HG03521 (cell line): ENCODE data around the gene S100A7.

ENCODE experiments used
- ATAC-seq: cut with Tn5 transposase; IDR thresholded peaks from one replicate; pipeline ENCODE4 v1.9.1; 2021; ENCODE audit warnings: mild to moderate bottlenecking, moderate library complexity; ENCODE audit not compliant: unreplicated experiment

Gene S100A7

DNA sequence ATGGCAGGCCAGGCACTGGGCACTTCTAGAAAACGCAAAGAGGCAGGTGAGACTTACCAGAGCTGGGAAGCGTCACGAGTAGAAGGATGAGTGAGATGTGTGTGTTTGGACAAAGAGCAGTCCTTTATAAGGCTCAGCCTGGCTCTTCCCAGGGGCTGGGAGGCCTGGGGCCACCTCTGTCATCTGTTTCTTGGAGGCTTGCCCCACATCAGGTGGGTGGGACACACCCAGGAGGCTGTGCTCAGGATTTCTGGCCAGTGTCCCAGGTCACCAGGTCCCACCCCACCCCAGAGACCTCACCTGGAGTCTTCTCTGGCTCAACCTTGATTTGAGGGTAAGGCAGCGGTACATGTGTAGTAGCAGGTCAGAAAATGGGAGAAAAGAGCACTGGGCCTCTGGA, at the start of gene S100A7:
Gene S100A7, minus strand, starts transcription at position 101 of the 400 bp plus-strand sequence. CDS start 1,638 bp downstream, outside the sequence.
- no peak for ATAC-seq

GRCh38 chr1:153509729-153510354, 49.4 kb upstream of the S100A7 start:
- ATAC-seq = no peak

DNA sequence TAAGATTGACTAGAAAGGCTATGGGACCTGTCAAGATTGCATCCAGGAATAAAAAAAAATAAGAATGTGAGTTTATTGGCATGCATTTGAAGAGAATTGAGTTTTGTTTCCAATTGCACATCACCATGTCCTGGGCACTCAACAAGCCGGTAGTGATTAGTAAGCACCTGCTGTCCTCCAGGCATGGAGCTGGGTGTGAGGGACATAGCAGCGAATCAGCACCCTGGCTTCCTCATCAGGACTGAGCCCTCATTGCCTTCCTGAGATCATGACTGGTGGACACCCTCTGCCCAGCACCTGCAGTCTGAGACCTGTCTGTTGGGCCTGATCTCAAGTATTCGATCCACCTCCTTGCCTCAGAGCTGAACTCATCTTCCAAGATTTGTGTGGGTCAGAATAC, 48.6 kb upstream of the S100A7 start:
- ATAC-seq = no peak

- ATAC-seq = no peak
Measured at GRCh38 chr1:153507926-153508583, 47.6 kb upstream of the S100A7 start.

DNA sequence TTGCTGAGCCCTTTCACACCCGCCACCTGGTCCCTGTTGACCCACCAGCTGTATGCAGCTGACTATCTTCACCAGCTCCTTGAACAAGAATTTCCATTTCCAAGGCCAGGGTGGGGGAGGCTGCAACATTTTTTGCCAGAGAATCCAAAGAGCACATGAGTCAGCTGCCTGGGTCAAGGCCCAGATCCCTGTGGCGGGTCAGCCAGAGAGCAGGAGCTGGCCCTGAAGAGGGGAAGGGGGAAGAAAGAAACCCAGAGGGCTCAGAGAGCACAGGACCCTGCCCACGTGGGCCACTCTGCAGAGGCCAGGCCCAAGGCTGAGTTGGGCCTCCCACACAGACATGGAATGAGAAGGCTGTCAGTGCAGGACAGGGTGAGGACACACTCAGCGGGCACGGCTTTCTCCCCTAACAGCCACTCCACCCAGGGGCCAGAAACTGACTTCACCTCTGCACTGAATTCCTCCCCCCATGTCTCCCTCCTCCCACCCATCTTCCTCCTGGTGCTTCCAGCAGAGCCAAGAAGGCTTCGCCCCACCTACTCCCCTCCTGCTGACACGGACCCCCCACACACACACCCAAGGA, 46.5 kb upstream of the S100A7 start:
- no peak for ATAC-seq

DNA sequence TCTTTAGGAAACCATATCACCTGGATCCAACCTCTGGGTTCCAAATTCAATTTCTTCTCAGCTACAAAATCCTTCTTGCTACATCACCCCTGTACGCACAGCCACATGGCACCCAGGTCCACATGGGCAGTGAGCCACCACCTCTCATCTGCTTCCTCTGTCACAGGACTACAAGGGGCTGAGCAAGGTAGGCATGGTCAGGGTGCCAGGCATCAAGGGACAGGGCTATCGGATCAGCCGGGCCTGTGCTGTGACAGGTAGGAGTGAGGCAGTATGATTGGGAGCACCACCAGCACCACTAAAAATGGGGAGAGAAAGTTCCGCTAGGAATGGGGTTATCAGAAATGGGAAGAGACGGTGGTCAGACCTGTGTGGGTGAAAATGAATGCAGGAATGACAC, 45.9 kb upstream of the S100A7 start:
- ATAC-seq = no peak

GRCh38 chr1:153505576-153505975, 45.1 kb upstream of the S100A7 start:
- ATAC-seq = no peak

DNA sequence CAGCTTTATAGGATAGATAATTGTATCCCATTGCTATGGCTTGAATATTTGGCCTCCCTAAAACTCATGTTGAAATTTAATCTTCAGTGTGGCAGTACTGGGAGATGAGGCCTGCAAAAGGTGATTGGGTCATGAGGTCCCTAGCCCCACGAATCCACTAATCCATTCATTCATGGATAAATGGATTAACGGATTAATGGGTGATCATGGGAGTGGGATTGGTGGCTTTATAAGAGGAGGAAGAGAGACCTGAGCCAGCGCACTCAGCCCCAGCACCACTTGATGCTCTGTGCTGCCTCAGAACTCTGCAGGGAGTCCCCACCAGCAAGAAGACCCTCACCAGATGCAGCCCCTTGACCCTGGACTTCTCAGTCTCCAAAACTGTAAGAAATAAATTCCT, 43.3 kb upstream of the S100A7 start:
- no peak for ATAC-seq

DNA sequence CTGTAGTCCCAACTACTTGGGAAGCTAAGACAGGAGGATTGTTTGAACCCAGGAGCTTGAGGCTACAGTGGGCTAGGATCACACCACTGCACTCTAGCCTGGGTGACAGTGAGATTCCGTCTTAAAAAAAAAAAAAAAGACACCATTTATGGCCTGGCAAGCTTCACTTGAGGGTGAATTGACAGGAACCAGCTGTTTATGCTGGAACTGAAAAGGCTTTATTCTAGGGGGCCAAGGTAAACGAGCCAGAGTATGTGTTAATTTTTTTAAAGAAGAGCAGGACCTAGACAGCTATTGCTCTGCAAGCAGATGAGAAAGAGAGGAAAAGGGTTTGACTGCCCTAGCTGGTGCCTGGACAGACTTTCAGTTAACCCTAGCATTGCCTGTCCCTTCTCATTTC, 38.3 kb upstream of the S100A7 start:
- no peak for ATAC-seq

GRCh38 chr1:153495536-153495935, 35.1 kb upstream of the S100A7 start:
- ATAC-seq = no peak

DNA sequence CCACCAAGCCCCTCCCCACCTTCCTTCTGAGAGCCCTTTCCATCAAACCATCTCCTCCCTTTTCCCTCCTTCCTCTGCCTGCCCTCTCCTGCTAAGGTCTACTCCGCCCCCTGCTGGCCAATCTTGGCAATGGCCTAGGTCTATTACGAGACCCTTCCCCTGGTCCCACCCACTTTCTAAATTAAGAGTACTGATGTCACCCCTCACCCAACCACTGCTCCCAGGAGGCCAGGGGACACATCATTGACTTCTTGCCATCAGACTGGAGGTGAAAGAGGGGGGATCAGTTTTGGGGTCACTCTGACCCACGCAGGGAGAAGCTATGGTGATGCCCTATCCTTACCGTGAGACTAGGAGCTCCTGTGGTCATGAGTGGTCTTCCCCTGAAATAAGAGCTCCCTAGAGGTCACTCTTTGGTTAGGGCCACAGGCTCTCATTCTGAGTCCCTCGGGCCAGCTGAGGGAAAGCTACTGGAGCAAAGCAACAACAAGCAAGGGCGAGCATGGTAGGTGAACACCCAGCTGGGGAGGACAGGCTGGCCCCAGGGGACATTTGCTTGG, 34.6 kb upstream of the S100A7 start:
- no peak for ATAC-seq

DNA sequence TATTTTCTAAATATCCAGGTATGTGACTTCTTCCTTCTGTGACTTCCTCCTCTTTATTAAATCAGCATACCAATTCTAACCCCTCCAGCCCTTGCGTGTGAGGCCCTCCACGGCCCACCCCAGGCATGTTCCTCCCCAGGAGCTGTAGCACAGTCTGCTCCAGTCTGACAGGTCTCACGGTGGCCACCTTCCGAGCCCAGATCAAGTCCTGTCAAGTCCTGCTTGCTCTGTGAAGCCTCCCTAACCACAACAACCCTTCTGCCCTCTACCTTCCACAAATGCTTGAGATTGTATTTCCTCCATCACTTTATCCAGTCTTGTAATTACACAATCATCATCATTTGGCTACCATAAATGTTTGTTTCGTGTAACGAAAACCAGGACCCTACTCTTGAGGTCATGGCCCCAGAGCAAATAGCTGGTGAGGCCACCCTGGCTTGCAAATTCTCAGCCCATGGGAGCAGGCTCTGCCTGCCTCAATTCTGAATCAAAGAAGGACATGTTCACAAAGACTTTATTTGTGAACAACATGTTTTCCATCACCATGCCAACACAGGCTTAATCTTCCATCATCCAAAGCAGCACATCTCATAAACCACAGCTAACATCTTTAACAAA, 33.0 kb upstream of the S100A7 start:
- no peak for ATAC-seq

- ATAC-seq = no peak
Measured at GRCh38 chr1:153490272-153491051, 30.0 kb upstream of the S100A7 start.

GRCh38 chr1:153488731-153489130, 28.3 kb upstream of the S100A7 start:
- ATAC-seq = no peak

GRCh38 chr1:153487707-153488106, 27.3 kb upstream of the S100A7 start:
- ATAC-seq = no peak

DNA sequence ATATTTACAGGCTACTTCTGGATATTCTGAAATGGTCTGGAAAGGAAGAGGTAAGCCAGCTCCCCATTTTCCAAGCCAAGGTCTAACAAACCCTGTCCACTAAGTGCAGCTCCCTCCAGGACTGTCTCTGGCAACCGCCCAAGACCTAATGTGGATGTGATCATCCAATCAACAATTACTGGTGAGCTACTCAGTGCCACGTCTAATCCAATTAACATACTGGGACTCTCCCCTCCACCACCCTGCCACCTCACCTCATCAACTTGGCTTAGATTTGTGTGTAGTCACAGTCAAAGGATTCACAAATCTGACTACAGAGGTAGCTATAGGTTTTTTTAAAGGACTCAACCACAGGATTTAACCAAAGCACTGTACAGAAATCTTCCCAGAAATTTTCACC, 25.4 kb upstream of the S100A7 start:
- ATAC-seq = no peak

GRCh38 chr1:153483776-153484175, 23.3 kb upstream of the S100A7 start:
- ATAC-seq = no peak

DNA sequence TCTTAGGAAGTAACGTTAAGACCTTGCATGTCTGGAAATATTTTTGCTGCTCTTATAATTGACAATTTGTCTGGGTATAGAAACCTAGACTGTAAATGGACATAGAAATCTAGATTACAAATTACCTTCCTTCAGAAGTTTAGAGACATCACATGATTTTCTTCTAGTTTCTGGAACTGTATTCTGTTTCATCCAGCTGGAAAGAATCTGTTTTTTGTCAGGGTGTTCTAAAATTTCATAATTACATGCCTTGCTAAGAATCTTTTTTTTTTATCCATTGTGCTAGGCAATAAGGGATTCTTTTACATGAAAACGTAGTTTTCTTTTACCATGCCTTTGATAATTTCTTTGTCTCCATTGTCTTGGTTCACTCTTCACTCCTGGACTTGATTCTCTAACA, 20.7 kb upstream of the S100A7 start:
- ATAC-seq = no peak

GRCh38 chr1:153478692-153479618, 18.5 kb upstream of the S100A7 start:
- ATAC-seq = no peak
